Gastrocnemius medialis (tissue), 4 donors: ENCODE measurements around the gene PRDM10. TPM values are rescaled to one million over a fixed set of nuclear protein-coding genes. Genes with fewer than 3 reads are reported as not detected.

ENCODE experiments used
- ATAC-seq, 2 donors: fragments of 150-250 bp; one replicate each; pipeline ENCODE4 v1.9.1; 2016
- DNase-seq, 2 donors: peaks; one replicate each; pipeline ENCODE4 v3.0.0-alpha.2; 2019
- H3K27ac ChIP-seq, 4 donors: fragments of 200-600 bp; sonication (generic); 1 replicate in 1 of 4; 2 replicates in 3 of 4; pipeline ENCODE4 v1.5.1; 2016 to 2018; ENCODE audit warnings: mild to moderate bottlenecking in 2 of 4, moderate library complexity in 1 of 4
- H3K27me3 ChIP-seq, 3 donors: fragments of 200-600 bp; sonication (generic) in 2 of 3; 1 replicate in 1 of 3; 2 replicates in 2 of 3; pipeline versions ENCODE4 v1.5.1 to v1.6.0; 2016 to 2019; ENCODE audit warnings: mild to moderate bottlenecking in 1 of 3, moderate library complexity in 1 of 3
- H3K36me3 ChIP-seq, 2 donors: fragments of 200-600 bp; sonication (generic) in 1 of 2; one replicate each; pipeline ENCODE4 v1.5.1; 2017 to 2018
- H3K4me1 ChIP-seq, 2 donors: fragments of 200-600 bp; sonication (generic) in 1 of 2; one replicate each; pipeline ENCODE4 v1.5.1; 2016 to 2017; ENCODE audit warnings: mild to moderate bottlenecking in 2 of 2
- H3K4me3 ChIP-seq, 4 donors: fragments of 200-600 bp; sonication (generic) in 3 of 4; 1 replicate in 1 of 4; 2 replicates in 3 of 4; pipeline ENCODE4 v1.5.1; 2016 to 2019; ENCODE audit warnings: mild to moderate bottlenecking in 2 of 4
- H3K9me3 ChIP-seq, 3 donors: fragments of 200-600 bp; sonication (generic) in 2 of 3; 1 replicate in 1 of 3; 2 replicates in 2 of 3; pipeline ENCODE4 v1.5.1; 2016 to 2019
- POLR2A ChIP-seq, 2 donors: fragments of 450-650 bp; IDR thresholded peaks; one replicate each; pipeline ENCODE4 v1.6.1; 2017; ENCODE audit warnings: antibody characterized with exemption in 2 of 2, mild to moderate bottlenecking in 2 of 2, moderate library complexity in 2 of 2
- in situ Hi-C, 4 donors: fragments of 200-750 bp; cut with MboI; loops; one replicate each; pipeline versions ENCODE4 v1.15.0 to v1.8.0; 2017; ENCODE audit warnings: low sequenced_read_pairs in 4 of 4
- intact Hi-C: fragments of 100-400 bp; cut with DNase I; formaldehyde crosslinking; loops from one replicate; pipeline ENCODE4 v1.15.1; 2023; ENCODE audit warnings: low total_unique reads
- total RNA-seq, 4 donors: library from RNA; depleted of rRNA; stranded (reverse); fragments of >200 nt; gene quantifications; one replicate each; pipeline versions ENCODE4 v1.1.0 to v1.2.3, GENCODE V29; 2016
- TF ChIP-seq, protein P1 (sequence below), 5 experiments: fragments of 450-650 bp in 3 of 5; fragments of 200-600 bp in 2 of 5; sonication (generic) in 2 of 5; IDR thresholded peaks in 4 of 5; conservative IDR thresholded peaks in 1 of 5; 1 replicate in 4 of 5; 2 replicates in 1 of 5; pipeline ENCODE4 v1.5.1; 2016 to 2019; ENCODE audit warnings: antibody characterized with exemption in 5 of 5, mild to moderate bottlenecking in 3 of 5, moderate library complexity in 3 of 5

The PRDM10 gene
- total RNA-seq, 4 donors from 2014 or later = 3.3 to 10.9 (median 9.0) TPM

DNA sequence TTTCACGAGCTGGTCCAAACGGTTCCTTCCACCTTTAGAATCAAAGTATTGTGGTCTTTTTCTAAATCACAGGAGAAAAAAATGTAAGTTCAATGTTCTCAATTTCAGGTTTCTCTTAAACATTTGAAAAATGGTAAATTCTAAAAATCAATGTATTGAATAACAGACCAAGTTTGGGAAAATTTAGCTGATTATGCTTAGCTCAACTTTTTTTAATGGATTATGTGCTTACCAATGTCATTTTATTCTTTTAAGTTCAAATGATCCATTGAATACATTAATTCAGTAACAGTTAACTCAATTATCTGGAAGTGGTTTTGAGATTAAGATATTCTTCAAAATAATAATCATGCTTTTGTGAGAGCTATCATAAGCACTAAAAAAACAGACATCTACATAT lies 5.1 kb downstream of the PRDM10 start:
- Histone ChIP-seq H3K4me1 (peaks cover 18 to 25% of the 10 kb centered on the region in 2 donors), H3K27ac (no peak overlapping the region), H3K27me3 (no peaks in the 10 kb centered on the region), H3K4me3 (no peak overlapping the region), H3K9me3 (no peaks in the 10 kb centered on the region), H3K36me3 (no peaks in the 10 kb centered on the region)
- no peak for TF ChIP-seq POLR2A (IDR thresholded peaks at IDR 0.05)
- TF ChIP-seq, protein P1, sequence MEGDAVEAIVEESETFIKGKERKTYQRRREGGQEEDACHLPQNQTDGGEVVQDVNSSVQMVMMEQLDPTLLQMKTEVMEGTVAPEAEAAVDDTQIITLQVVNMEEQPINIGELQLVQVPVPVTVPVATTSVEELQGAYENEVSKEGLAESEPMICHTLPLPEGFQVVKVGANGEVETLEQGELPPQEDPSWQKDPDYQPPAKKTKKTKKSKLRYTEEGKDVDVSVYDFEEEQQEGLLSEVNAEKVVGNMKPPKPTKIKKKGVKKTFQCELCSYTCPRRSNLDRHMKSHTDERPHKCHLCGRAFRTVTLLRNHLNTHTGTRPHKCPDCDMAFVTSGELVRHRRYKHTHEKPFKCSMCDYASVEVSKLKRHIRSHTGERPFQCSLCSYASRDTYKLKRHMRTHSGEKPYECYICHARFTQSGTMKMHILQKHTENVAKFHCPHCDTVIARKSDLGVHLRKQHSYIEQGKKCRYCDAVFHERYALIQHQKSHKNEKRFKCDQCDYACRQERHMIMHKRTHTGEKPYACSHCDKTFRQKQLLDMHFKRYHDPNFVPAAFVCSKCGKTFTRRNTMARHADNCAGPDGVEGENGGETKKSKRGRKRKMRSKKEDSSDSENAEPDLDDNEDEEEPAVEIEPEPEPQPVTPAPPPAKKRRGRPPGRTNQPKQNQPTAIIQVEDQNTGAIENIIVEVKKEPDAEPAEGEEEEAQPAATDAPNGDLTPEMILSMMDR (IDR thresholded peaks at IDR 0.05 in 4 of 5, conservative IDR thresholded peaks at IDR 0.05 in 1 of 5) = no peak
- in situ Hi-C loops = no loop called here
- ATAC-seq (no peak), DNase-seq (no peak)
- intact Hi-C loops = no loop called here

DNA sequence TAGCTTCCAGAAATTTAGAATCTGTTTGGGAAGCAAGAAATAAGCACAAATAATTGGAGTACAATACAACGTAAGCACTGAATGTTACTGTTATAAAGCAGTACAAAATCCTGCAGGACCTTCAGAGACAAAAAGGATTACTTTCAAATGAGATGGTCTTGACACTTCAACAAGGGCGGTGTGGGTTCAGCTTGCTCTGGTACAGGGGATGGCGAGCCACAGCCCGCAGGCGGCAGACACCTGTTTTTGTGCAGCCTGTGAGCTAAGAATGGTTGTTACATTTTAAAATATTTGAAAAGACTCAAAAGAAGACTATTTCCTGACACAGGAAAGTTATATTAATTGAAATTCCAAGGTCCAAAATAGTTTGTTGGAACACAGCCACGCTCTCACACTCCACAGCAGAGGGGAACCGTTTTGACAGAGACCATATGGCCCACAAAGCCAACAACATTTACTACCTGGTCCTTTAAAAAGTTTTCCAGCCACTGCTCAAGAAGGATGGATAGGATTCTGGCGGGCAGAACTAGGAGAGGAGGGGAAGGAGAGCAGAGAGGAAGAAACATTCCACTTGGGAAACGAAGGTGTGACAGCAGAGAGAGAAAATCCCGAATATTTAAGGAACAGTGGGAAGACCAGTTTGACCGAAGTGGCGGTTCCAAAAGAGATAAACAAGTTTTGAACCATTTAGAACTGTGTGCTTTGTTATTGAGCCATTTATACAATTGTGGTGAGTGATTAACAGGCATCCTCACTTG lies 6.3 kb downstream of the PRDM10 start:
- Histone ChIP-seq H3K4me3 (no peak overlapping the region), H3K27me3 (no peaks in the 10 kb centered on the region), H3K9me3 (no peaks in the 10 kb centered on the region), H3K36me3 (no peaks in the 10 kb centered on the region), H3K27ac (no peak overlapping the region), H3K4me1 (peaks cover 25 to 33% of the 10 kb centered on the region in 2 donors)
- no peak for ATAC-seq
- no peak for DNase-seq
- TF ChIP-seq, protein P1 (IDR thresholded peaks at IDR 0.05 in 4 of 5, conservative IDR thresholded peaks at IDR 0.05 in 1 of 5) = no peak
- no peak for TF ChIP-seq POLR2A (IDR thresholded peaks at IDR 0.05)
- in situ Hi-C loops = no loop called here
- intact Hi-C loops = no loop called here

DNA sequence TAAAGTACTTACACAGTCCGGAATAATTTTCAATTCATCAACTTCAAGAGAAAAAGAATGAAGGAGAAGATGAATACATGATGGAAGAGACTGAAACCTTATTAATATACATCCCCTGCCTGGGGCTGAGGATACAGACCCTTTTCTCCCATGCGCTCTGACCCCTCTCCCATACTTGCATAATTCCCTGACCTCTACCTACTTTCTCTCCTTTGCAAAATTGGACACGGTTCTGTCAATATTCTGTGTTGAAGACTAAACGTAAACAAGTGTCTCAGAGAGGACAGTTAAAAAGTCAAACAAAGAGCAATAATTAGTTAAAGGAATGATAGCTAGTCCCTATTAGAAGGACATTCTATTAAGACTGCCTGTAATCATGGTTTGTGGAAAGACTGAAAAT lies 7.5 kb downstream of the PRDM10 start:
- no peak for DNase-seq
- H3K36me3 ChIP-seq = no peaks in the 10 kb centered on the region
- intact Hi-C loops = no loop called here
- H3K9me3 ChIP-seq = no peaks in the 10 kb centered on the region
- no peak for ATAC-seq
- H3K27me3 ChIP-seq = no peaks in the 10 kb centered on the region
- peaks cover 16 to 24% of the 10 kb centered on the region in 2 donors for H3K4me1 ChIP-seq
- TF ChIP-seq POLR2A (IDR thresholded peaks at IDR 0.05) = no peak
- TF ChIP-seq, protein P1 (IDR thresholded peaks at IDR 0.05 in 4 of 5, conservative IDR thresholded peaks at IDR 0.05 in 1 of 5) = no peak
- in situ Hi-C loops = no loop called here
- no peak overlapping the region for H3K4me3 ChIP-seq
- no peak overlapping the region for H3K27ac ChIP-seq

DNA sequence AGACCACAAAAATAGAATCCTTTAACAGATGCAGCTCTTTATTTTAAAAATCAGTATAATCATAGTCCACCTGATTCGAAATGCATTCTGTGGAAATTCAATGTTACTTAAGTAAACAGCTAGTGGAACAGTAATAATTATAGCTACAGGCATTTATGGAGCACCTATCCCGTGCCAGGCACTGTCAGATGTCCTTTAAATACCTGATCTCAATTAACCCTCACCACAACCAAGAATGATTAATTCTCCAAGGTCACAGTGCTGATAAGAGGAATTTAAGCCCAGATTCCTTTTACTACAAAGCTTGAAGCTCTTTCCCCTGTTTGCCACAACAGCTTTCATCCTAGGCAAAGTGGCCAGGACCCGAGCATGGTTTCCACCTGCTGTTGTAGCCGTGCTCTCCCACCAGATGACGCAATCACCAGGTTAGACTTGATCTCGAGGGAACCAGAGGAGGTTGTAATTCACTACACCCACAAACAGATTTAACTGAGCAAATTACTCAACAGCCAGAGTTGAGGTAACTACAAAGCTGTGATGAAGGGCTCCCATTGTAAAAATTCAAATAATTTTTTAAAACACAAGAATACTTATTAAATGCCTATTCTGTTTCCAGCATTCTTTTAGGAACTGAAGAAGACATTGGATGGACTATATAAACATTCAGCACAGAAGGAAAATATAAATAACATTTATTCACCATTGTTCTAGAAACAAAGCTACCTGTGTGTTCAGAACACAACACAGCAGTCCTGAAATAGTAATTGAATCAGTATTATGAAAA lies 10.3 kb downstream of the PRDM10 start:
- in situ Hi-C loops (no loop called here), intact Hi-C loops (no loop called here)
- H3K9me3 ChIP-seq = no peaks in the 10 kb centered on the region
- no peak for TF ChIP-seq POLR2A (IDR thresholded peaks at IDR 0.05)
- TF ChIP-seq, protein P1 (IDR thresholded peaks at IDR 0.05 in 4 of 5, conservative IDR thresholded peaks at IDR 0.05 in 1 of 5) = peak in 1 of 5 experiments; percentile 33
- H3K27ac ChIP-seq = peak overlapping the region; percentile 30 to 50 (median 44)
- H3K4me3 ChIP-seq = no peak overlapping the region
- H3K36me3 ChIP-seq = no peaks in the 10 kb centered on the region
- H3K27me3 ChIP-seq = no peaks in the 10 kb centered on the region
- peaks cover 17 to 25% of the 10 kb centered on the region in 2 donors for H3K4me1 ChIP-seq
- peak; percentile 74 to 89 for ATAC-seq
- peak in 1 of 2 donors; percentile 37 for DNase-seq
